PC-9 (cell line): ENCODE measurements around the gene FCN2.

Experiments used
- EZH2 ChIP-seq: fragments of 200-600 bp; sonication (generic); IDR thresholded peaks from 2 replicates; pipeline ENCODE4 v1.8.0; 2017; ENCODE audit warnings: antibody characterized with exemption, low read depth
- TF ChIP-seq, protein P1 (sequence below): fragments of 200-600 bp; sonication (generic); conservative IDR thresholded peaks from 2 replicates; pipeline ENCODE4 v1.6.1; 2017; ENCODE audit warnings: mixed run types, antibody characterized with exemption, mild to moderate bottlenecking, moderate library complexity

DNA sequence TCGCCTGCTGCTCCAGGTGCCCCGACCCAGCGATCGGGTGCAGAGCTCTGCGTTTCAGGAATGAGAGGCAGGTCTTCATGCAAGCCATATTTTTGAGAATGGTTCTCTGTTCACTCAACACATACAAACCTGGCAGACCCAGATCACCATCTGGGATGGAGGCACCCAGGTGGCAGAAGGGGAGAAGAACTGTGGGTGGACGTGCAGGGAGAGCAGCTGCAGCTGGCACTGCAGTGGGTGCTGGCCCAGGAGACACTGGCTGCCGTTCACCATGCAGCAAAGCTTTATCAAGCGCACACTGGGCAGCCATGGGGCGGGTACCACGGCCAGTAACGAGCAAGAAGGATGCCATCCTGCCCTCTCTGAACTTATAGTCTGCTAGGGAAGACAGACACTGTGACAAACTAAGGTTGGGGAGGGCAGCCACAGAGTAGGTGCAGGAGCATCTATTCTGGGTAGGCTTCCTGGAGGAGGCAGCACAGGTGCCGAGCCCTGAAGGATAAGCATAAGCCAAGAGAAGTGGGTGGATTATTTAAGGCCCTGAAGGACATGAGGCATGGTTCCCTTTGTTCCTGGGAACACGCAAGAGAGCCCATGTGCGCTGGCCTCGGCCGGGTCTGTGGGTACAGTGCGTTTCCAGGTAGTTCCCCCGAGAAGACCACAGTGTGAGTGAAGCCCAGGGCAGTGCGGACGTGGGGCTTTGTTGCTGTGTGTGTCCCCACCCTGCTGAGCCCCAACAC, 46.2 kb upstream of the FCN2 start:
- TF ChIP-seq, protein P1, sequence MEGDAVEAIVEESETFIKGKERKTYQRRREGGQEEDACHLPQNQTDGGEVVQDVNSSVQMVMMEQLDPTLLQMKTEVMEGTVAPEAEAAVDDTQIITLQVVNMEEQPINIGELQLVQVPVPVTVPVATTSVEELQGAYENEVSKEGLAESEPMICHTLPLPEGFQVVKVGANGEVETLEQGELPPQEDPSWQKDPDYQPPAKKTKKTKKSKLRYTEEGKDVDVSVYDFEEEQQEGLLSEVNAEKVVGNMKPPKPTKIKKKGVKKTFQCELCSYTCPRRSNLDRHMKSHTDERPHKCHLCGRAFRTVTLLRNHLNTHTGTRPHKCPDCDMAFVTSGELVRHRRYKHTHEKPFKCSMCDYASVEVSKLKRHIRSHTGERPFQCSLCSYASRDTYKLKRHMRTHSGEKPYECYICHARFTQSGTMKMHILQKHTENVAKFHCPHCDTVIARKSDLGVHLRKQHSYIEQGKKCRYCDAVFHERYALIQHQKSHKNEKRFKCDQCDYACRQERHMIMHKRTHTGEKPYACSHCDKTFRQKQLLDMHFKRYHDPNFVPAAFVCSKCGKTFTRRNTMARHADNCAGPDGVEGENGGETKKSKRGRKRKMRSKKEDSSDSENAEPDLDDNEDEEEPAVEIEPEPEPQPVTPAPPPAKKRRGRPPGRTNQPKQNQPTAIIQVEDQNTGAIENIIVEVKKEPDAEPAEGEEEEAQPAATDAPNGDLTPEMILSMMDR: no peak
- TF ChIP-seq EZH2: no peak
